NOMO-1 treated with DMSO at 0.1 percent for 48 hours (cell line): ENCODE data around the gene PCBP1.
"Not testable (repeated sequence)": the region's sequence is repeated elsewhere in the genome, so short reads cannot be mapped to it uniquely, and the experiment has no call there.

Experiments
- DNase-seq: peaks from one replicate; lab custom pipeline; 2025; ENCODE audit not compliant: unreplicated experiment; lab: John Stamatoyannopoulos, UW

PCBP1 gene

GRCh38 chr2:70086838-70087701 is at the start of gene PCBP1:
Gene PCBP1 (plus strand): TSS chr2:70087477. CDS start chr2:70087744, 267 bp downstream.
- peak; percentile 89 for DNase-seq

GRCh38 chr2:70039366-70039765 is 47.9 kb upstream of the PCBP1 start:
- DNase-seq: no peak

GRCh38 chr2:70041663-70042062 is 45.6 kb upstream of the PCBP1 start:
- no peak for DNase-seq

- no peak for DNase-seq
These were observed 45.0 kb upstream of the PCBP1 start for GRCh38 chr2:70042246-70042645.

GRCh38 chr2:70043252-70043875 is 43.9 kb upstream of the PCBP1 start:
- DNase-seq: peak; percentile 77

GRCh38 chr2:70044290-70045040 is 42.8 kb upstream of the PCBP1 start:
- no peak for DNase-seq

GRCh38 chr2:70045405-70045804 is 41.9 kb upstream of the PCBP1 start:
- no peak for DNase-seq

GRCh38 chr2:70045932-70046331 is 41.3 kb upstream of the PCBP1 start:
- DNase-seq: no peak

- DNase-seq: peak; percentile 34
These were observed 40.7 kb upstream of the PCBP1 start for GRCh38 chr2:70046534-70046933.

GRCh38 chr2:70047451-70047850 is 39.8 kb upstream of the PCBP1 start:
- DNase-seq: peak; percentile 23

- no peak for DNase-seq
These were observed 38.0 kb upstream of the PCBP1 start for GRCh38 chr2:70049255-70049654.

GRCh38 chr2:70050631-70051425 is 36.4 kb upstream of the PCBP1 start:
- DNase-seq: no peak

GRCh38 chr2:70055259-70055658 is 32.0 kb upstream of the PCBP1 start:
- not testable (repeated sequence) for DNase-seq

GRCh38 chr2:70061317-70061716 is 26.0 kb upstream of the PCBP1 start:
- DNase-seq: no peak

GRCh38 chr2:70062270-70062669 is 25.0 kb upstream of the PCBP1 start:
- DNase-seq: no peak

GRCh38 chr2:70068119-70068518 is 19.2 kb upstream of the PCBP1 start:
- no peak for DNase-seq

GRCh38 chr2:70069049-70069448 is 18.2 kb upstream of the PCBP1 start:
- no peak for DNase-seq

GRCh38 chr2:70070542-70071268 is 16.6 kb upstream of the PCBP1 start:
- DNase-seq: peak; percentile 85

- no peak for DNase-seq
These were observed 13.8 kb upstream of the PCBP1 start for GRCh38 chr2:70073493-70073892.

- peak; percentile 28 for DNase-seq
These were observed 8.9 kb upstream of the PCBP1 start for GRCh38 chr2:70078384-70078783.
